Astrocyte of the spinal cord (primary cell): ENCODE measurements around the gene RFESD.

Experiments
- DNase-seq: peaks from one replicate; pipeline ENCODE4 v3.0.0; 2011; ENCODE audit warnings: low read depth, low spot score
- H3K4me3 ChIP-seq: 2 replicates; pipeline ENCODE4 v1.5.1; 2011; ENCODE audit warnings: low read depth, mild to moderate bottlenecking, low read length, moderate library complexity
- in situ Hi-C: cut with HindIII; loops from 2 replicates; pipeline ENCODE4 v1.10.0; 2017; ENCODE audit warnings: low sequenced_read_pairs
- TF ChIP-seq, protein P1 (sequence below): IDR thresholded peaks from 2 replicates; pipeline ENCODE4 v1.5.1; 2012; ENCODE audit warnings: low read depth, mild to moderate bottlenecking, low read length, inconsistent platforms

RFESD gene

GRCh38 chr5:95673081-95673480, 26.5 kb downstream of the RFESD start:
- in situ Hi-C loops: loop anchor here (25.0 kb wide), 2 partner anchors 164 to 664 kb away; no protein-coding TSS in a partner anchor
- TF ChIP-seq, protein P1, sequence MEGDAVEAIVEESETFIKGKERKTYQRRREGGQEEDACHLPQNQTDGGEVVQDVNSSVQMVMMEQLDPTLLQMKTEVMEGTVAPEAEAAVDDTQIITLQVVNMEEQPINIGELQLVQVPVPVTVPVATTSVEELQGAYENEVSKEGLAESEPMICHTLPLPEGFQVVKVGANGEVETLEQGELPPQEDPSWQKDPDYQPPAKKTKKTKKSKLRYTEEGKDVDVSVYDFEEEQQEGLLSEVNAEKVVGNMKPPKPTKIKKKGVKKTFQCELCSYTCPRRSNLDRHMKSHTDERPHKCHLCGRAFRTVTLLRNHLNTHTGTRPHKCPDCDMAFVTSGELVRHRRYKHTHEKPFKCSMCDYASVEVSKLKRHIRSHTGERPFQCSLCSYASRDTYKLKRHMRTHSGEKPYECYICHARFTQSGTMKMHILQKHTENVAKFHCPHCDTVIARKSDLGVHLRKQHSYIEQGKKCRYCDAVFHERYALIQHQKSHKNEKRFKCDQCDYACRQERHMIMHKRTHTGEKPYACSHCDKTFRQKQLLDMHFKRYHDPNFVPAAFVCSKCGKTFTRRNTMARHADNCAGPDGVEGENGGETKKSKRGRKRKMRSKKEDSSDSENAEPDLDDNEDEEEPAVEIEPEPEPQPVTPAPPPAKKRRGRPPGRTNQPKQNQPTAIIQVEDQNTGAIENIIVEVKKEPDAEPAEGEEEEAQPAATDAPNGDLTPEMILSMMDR: no peak
- DNase-seq: no peak
- H3K4me3 ChIP-seq: no peak overlapping the region

DNA sequence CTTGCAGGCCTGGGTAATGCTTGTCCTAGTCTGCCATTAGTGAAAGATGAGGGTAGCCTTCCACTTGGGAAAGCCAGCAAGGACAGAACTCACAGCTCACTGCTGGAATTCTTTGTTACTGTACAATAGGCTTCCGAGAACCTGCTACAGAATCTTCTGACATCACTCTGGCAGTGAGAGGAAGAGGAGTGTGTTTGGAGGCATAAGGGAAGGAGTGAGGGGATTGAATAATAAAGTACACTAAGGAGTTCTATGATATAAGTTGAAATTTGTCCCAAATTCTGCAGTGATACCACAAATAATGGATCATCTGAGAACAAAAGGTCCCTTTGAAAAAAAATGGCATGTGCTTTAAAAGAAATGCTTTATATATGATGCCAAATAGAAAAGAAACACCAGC, 36.3 kb downstream of the RFESD start, which contains the start of gene SPATA9:
Gene SPATA9, minus strand, starts transcription at position 101 of the 400 bp plus-strand sequence. CDS start 137 bp downstream, outside the sequence.
- in situ Hi-C loops: no loop called here
- TF ChIP-seq, protein P1: no peak
- H3K4me3 ChIP-seq: no peak within 1 kb of the TSS
- DNase-seq: no peak

GRCh38 chr5:95684361-95684760, 37.8 kb downstream of the RFESD start:
- no peak for DNase-seq
- H3K4me3 ChIP-seq: no peak overlapping the region
- in situ Hi-C loops: no loop called here
- TF ChIP-seq, protein P1: no peak

DNA sequence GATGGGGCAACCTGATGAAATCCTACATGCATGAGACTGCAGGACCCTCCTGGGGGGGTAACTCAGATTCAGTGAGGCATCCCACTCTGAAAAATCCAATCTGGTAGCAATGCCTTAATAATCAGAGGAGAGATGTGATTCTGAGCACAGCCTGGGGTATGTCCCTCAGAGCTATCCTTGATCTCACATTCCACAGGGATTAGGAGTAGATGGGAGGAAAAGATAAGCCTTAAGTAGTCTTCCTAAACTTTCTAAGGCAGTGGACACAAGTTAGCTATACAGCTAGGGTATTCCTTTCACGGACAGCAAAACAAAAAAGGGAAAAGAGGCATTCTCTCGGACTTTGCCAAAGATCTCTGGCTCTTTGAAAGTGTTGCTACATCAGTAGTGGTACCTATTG, 40.1 kb downstream of the RFESD start:
- H3K4me3 ChIP-seq: no peak overlapping the region
- TF ChIP-seq, protein P1: no peak
- in situ Hi-C loops: no loop called here
- no peak for DNase-seq

DNA sequence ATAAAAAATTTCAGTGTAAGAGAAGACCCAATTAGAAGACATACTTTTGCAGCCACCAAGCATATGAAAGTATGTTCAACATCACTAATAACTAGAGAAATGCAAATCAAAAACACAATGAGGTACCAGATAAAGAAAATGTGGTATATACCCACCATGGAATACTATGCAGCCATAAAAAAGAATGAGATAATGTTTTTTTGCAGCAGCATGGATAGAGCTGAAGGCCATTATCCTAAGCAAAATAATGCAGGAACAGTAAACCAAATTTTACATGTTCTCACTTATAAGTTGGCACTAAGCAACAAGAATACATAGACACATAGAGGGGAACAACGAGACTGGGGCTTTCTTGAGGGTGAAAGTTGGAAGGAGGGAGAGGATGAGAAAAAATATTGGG, 43.1 kb downstream of the RFESD start:
- no peak for DNase-seq
- in situ Hi-C loops: no loop called here
- TF ChIP-seq, protein P1: no peak
- no peak overlapping the region for H3K4me3 ChIP-seq

DNA sequence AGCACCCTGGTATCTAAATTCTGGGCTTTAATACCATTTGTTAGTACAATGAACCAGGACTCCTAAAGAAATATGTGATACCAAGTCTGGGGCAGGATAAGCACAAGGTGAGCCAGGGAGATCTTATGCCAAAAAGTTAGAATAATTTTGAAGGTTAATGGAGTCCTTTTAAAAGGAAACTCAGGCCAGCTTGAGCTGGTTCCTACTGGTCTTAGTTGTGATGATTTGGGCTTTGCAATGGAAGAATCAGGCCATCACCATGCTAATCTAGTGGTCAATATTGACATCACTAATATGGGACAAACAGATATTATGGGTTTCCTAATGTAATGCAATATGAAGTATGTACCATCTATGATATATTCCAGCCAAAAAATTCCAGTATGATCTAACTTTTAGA, 43.8 kb downstream of the RFESD start:
- TF ChIP-seq, protein P1: no peak
- no peak for DNase-seq
- no peak overlapping the region for H3K4me3 ChIP-seq
- in situ Hi-C loops: no loop called here
